ENCODE data around the gene PIK3R1. TPM values are rescaled to one million over a fixed set of nuclear protein-coding genes. Genes with fewer than 3 reads are reported as not detected.

The PIK3R1 gene
- total and polyA plus RNA-seq, 2 experiments from 2014 or later, result 5.9 to 9.8 TPM

- TF ChIP-seq ZNF462 (CRISPR knock-in tag; IDR thresholded peaks at IDR 0.05) (no peak), ZNF331 (CRISPR knock-in tag; IDR thresholded peaks at IDR 0.05; ENCODE audit: low read depth) (no peak), REST (IDR thresholded peaks at IDR 0.05; ENCODE audit: unreplicated experiment) (no peak), CTCF (conservative IDR thresholded peaks at IDR 0.05; ENCODE audit: low read depth in 2 of 2) (no peak), EZH2phosphoT487 (IDR thresholded peaks at IDR 0.05; ENCODE audit: unreplicated experiment) (no peak), ZNF114 (CRISPR knock-in tag; IDR thresholded peaks at IDR 0.05) (no peak), EZH2 (IDR thresholded peaks at IDR 0.05; ENCODE audit: low read depth, unreplicated experiment) (no peak), JUNB (IDR thresholded peaks at IDR 0.05; ENCODE audit: unreplicated experiment) (no peak), NANOG (IDR thresholded peaks at IDR 0.05; ENCODE audit: borderline replicate concordance) (no peak), POLR2AphosphoS5 (IDR thresholded peaks at IDR 0.05; ENCODE audit: low read depth) (no peak)
These were observed 13.9 kb downstream of the PIK3R1 start (continued) for GRCh38 chr5:68229416-68229815.
